GM12878 (cell line): ENCODE results near the gene STRADB. TPM values are rescaled to one million over a fixed set of nuclear protein-coding genes. Genes with fewer than 3 reads are reported as not detected.

Experiments used
- ATAC-seq: fragments of 200-7000 bp; cut with Tn5 transposase; 3 replicates; pipeline ENCODE4 v1.9.1; 2020; ENCODE audit warnings: mild to moderate bottlenecking, moderate library complexity
- BruUV-seq: library from RNA; stranded (reverse); fragments of 400-500 nt; replicated peaks from 2 replicates; lab custom pipeline; 2021; lab: Mats Ljungman, UMichigan
- CTCF ChIA-PET: fragments of 300-600 bp; sonication (Branson Sonifier 250); formaldehyde crosslinking; extraction: SDS; loops from one replicate; lab custom pipeline; 2021; ENCODE audit warnings: inconsistent platforms; lab: Yijun Ruan, JAX
- POLR2A ChIA-PET: fragments of 350-600 bp; formaldehyde crosslinking; extraction: SDS; loops from one replicate; lab custom pipeline; 2021; ENCODE audit warnings: inconsistent platforms; lab: Charles Lee
- RAD21 ChIA-PET: fragments of 300-600 bp; sonication (Branson Sonifier 250); formaldehyde crosslinking; loops from one replicate; lab custom pipeline; 2023; ENCODE audit warnings: antibody characterized with exemption; ENCODE audit not compliant: unreplicated experiment; lab: Charles Lee
- SMC1A ChIA-PET: fragments of 300-600 bp; sonication (Branson Sonifier 250); formaldehyde crosslinking; loops from one replicate; lab custom pipeline; 2023; ENCODE audit not compliant: unreplicated experiment, uncharacterized antibody; lab: Charles Lee
- DNase-seq: peaks from one replicate; pipeline ENCODE4 v3.0.0-alpha.2; 2011; ENCODE audit warnings: low read depth, low spot score
- FAIRE-seq: peaks from 3 replicates; lab custom pipeline; 2011; peaks lifted over from hg19 to GRCh38; lab: Jason Lieb, UNC
- H2AFZ ChIP-seq: 2 replicates; pipeline ENCODE4 v1.6.0; 2011; ENCODE audit warnings: low read depth, low read length, control low read depth; ENCODE audit not compliant: control insufficient read depth
- H3K27ac ChIP-seq: 2 replicates; pipeline ENCODE4 v1.5.1; 2011; ENCODE audit warnings: control low read depth; ENCODE audit not compliant: control insufficient read depth, insufficient read depth
- H3K27me3 ChIP-seq, 2 experiments: replicated peaks in 1 of 2; 2 replicates each; pipeline versions ENCODE4 v1.6.0 to v1.6.1; 2011; ENCODE audit warnings: low read length in 1 of 2; ENCODE audit not compliant: control insufficient read depth in 2 of 2, insufficient read depth in 2 of 2
- H3K36me3 ChIP-seq, 2 experiments: 2 replicates each; pipeline ENCODE4 v1.5.1; 2011; ENCODE audit warnings: low read length in 1 of 2; ENCODE audit not compliant: control insufficient read depth in 2 of 2, insufficient read depth in 2 of 2
- H3K4me1 ChIP-seq: 2 replicates; pipeline ENCODE4 v1.6.1; 2011; ENCODE audit warnings: mild to moderate bottlenecking, low read length, moderate library complexity, mixed read lengths; ENCODE audit not compliant: control insufficient read depth, insufficient read depth
- H3K4me2 ChIP-seq: 2 replicates; pipeline ENCODE4 v1.6.0; 2011; ENCODE audit warnings: control low read depth; ENCODE audit not compliant: control insufficient read depth, insufficient read depth
- H3K4me3 ChIP-seq: fragments of 200-600 bp; sonication (generic); 2 replicates; pipeline ENCODE4 v1.5.1; 2016
- H3K79me2 ChIP-seq: 2 replicates; pipeline ENCODE4 v1.6.0; 2011; ENCODE audit warnings: low read length; ENCODE audit not compliant: control insufficient read depth, insufficient read depth
- H3K9ac ChIP-seq: 2 replicates; pipeline ENCODE4 v1.8.0; 2011; ENCODE audit warnings: low read length, control low read depth, mixed read lengths; ENCODE audit not compliant: control insufficient read depth, insufficient read depth
- H3K9me3 ChIP-seq: replicated peaks from 3 replicates; pipeline ENCODE4 v1.5.1; 2011; ENCODE audit warnings: mild to moderate bottlenecking, low read length; ENCODE audit not compliant: control insufficient read depth, insufficient read depth
- H4K20me1 ChIP-seq: 2 replicates; pipeline ENCODE4 v1.6.0; 2011; ENCODE audit not compliant: control insufficient read depth, insufficient read depth
- EED ChIP-seq: sonication (generic); IDR thresholded peaks from 2 replicates; pipeline ENCODE4 v1.6.1; 2016; ENCODE audit warnings: antibody characterized with exemption, low read depth
- EZH2 ChIP-seq: IDR thresholded peaks from 2 replicates; pipeline ENCODE4 v1.6.1; 2012; ENCODE audit warnings: low read depth, mild to moderate bottlenecking, control low read depth, inconsistent platforms, low read length, borderline replicate concordance; ENCODE audit not compliant: control insufficient read depth
- IRF5 ChIP-seq: fragments of 450-650 bp; IDR thresholded peaks from 2 replicates; pipeline ENCODE4 v1.6.1; 2017; ENCODE audit warnings: borderline replicate concordance
- KAT2A ChIP-seq: conservative IDR thresholded peaks from 2 replicates; pipeline ENCODE4 v1.6.1; 2011; ENCODE audit warnings: low read depth, low read length; ENCODE audit not compliant: control insufficient read depth
- MYC ChIP-seq: IDR thresholded peaks from 2 replicates; pipeline ENCODE4 v1.6.1; 2011; ENCODE audit warnings: mild to moderate bottlenecking, low read length, moderate library complexity, inconsistent platforms; ENCODE audit not compliant: insufficient read depth, insufficient replicate concordance, insufficient read length, severe bottlenecking
- SREBF2 ChIP-seq: IDR thresholded peaks from 2 replicates; pipeline ENCODE4 v1.6.1; 2012; ENCODE audit warnings: mild to moderate bottlenecking, low read length
- TCF3 ChIP-seq: IDR thresholded peaks from 2 replicates; pipeline ENCODE4 v1.6.1; 2012; ENCODE audit warnings: low read depth, mild to moderate bottlenecking, low read length, borderline replicate concordance; ENCODE audit not compliant: insufficient read depth
- WGBS: methylation state at CpG from one replicate; pipeline ENCODE4 v1.1.6; 2016; ENCODE audit warnings: low lambda C conversion rate; ENCODE audit not compliant: insufficient replicate concordance, insufficient coverage; ENCODE audit errors: missing lambda C conversion rate; 5-methylcytosine and 5-hydroxymethylcytosine counted together
- in situ Hi-C: fragments of 300-500 bp; cut with MboI; formaldehyde crosslinking; loops from 9 replicates; pipeline ENCODE4 v1.14.3; 2018; ENCODE audit warnings: mixed read lengths
- intact Hi-C: fragments of 100-400 bp; cut with micrococcal nuclease; formaldehyde crosslinking; loops from one replicate; pipeline ENCODE4 v1.14.2; 2022; ENCODE audit not compliant: unreplicated experiment
- polyA plus RNA-seq, 11 experiments: library from polyadenylated mRNA; depleted of rRNA in 4 of 11; unstranded in 6 of 11; stranded (reverse) in 5 of 11; fragments of >200 nt; fragmentation: Nextera tagmentation in 4 of 11; fragmentation: Illumina TruSeq in 1 of 11; extraction: Ambion mirVana in 4 of 11; extraction: Trizol in 1 of 11; gene quantifications; 1 replicate in 1 of 11; 2 replicates in 10 of 11; pipeline versions ENCODE4 v1.2.1 to v1.2.3, GENCODE V29; 2011 to 2016; ENCODE audit warnings: inconsistent platforms in 2 of 11, missing spikeins in 2 of 11, low read depth in 1 of 11
- total RNA-seq, 4 experiments: library from RNA; depleted of rRNA in 3 of 4; stranded (reverse); fragments of >200 nt in 3 of 4; fragmentation: Illumina TruSeq in 1 of 4; extraction: Trizol in 1 of 4; gene quantifications; 2 replicates each; pipeline versions ENCODE4 v1.2.1 to v1.2.3, GENCODE V29; 2013 to 2021
- TF ChIP-seq, protein P1 (sequence below): IDR thresholded peaks from 2 replicates; pipeline ENCODE4 v1.6.1; 2011; ENCODE audit warnings: low read depth, low read length, improper control_type of control experiment, borderline replicate concordance
- TF ChIP-seq, protein P2 (sequence below): fragments of 450-650 bp; IDR thresholded peaks from 2 replicates; pipeline ENCODE4 v1.6.1; 2017; ENCODE audit warnings: antibody characterized with exemption, mild to moderate bottlenecking, moderate library complexity

The STRADB gene
- total and polyA plus RNA-seq, 10 of the 15 experiments (the other 5 are each of a cell fraction or from before 2014, with no cell fraction given) = 7.6 to 58.3 (median 32.2) TPM

GRCh38 chr2:201490291-201490690 is 38.8 kb downstream of the STRADB start:
- 56% methylated on average over 4 of the region's 4 CpGs for WGBS
- in situ Hi-C loops = no loop called here
- H3K79me2 ChIP-seq = no peaks in the 10 kb centered on the region
- no peaks in the 10 kb centered on the region for H3K36me3 ChIP-seq
- no peak overlapping the region for H3K27ac ChIP-seq
- BruUV-seq = no TSS peak
- H2AFZ ChIP-seq = no peak overlapping the region
- ChIA-PET RAD21 (no interaction called here), CTCF (no interaction called here), POLR2A (no interaction called here), SMC1A (no interaction called here)
- H3K27me3 ChIP-seq = no peaks in the 10 kb centered on the region; a peak in 1 of 4 replicates
- FAIRE-seq (no peak), ATAC-seq (no peak), DNase-seq (no peak)
- H3K4me1 ChIP-seq = no peaks in the 10 kb centered on the region
- H3K9me3 ChIP-seq = no peaks in the 10 kb centered on the region
- no peaks in the 10 kb centered on the region for H4K20me1 ChIP-seq
- no peak overlapping the region for H3K9ac ChIP-seq
- no peak overlapping the region for H3K4me2 ChIP-seq
- intact Hi-C loops = no loop called here
- TF ChIP-seq IRF5 (no peak), TCF3 (no peak)
- TF ChIP-seq, protein P1, sequence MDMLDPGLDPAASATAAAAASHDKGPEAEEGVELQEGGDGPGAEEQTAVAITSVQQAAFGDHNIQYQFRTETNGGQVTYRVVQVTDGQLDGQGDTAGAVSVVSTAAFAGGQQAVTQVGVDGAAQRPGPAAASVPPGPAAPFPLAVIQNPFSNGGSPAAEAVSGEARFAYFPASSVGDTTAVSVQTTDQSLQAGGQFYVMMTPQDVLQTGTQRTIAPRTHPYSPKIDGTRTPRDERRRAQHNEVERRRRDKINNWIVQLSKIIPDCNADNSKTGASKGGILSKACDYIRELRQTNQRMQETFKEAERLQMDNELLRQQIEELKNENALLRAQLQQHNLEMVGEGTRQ = no peak
- H3K4me3 ChIP-seq = no peak overlapping the region

GRCh38 chr2:201496785-201497184 is 45.2 kb downstream of the STRADB start:
- ATAC-seq (no peak), FAIRE-seq (no peak)
- BruUV-seq = no TSS peak
- TF ChIP-seq EED (no peak), EZH2 (no peak), SREBF2 (no peak), MYC (no peak), KAT2A (no peak)
- TF ChIP-seq, protein P2, sequence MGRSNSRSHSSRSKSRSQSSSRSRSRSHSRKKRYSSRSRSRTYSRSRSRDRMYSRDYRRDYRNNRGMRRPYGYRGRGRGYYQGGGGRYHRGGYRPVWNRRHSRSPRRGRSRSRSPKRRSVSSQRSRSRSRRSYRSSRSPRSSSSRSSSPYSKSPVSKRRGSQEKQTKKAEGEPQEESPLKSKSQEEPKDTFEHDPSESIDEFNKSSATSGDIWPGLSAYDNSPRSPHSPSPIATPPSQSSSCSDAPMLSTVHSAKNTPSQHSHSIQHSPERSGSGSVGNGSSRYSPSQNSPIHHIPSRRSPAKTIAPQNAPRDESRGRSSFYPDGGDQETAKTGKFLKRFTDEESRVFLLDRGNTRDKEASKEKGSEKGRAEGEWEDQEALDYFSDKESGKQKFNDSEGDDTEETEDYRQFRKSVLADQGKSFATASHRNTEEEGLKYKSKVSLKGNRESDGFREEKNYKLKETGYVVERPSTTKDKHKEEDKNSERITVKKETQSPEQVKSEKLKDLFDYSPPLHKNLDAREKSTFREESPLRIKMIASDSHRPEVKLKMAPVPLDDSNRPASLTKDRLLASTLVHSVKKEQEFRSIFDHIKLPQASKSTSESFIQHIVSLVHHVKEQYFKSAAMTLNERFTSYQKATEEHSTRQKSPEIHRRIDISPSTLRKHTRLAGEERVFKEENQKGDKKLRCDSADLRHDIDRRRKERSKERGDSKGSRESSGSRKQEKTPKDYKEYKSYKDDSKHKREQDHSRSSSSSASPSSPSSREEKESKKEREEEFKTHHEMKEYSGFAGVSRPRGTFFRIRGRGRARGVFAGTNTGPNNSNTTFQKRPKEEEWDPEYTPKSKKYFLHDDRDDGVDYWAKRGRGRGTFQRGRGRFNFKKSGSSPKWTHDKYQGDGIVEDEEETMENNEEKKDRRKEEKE = no peak

More at GRCh38 chr2:201496785-201497184, 45.2 kb downstream of the STRADB start:
- ChIA-PET RAD21 (no interaction called here), SMC1A (interaction anchor here (1.3 kb wide), 1 partner anchor 9 kb away, joined by 4 read pairs; no protein-coding TSS in a partner anchor), POLR2A (no interaction called here), CTCF (no interaction called here)
- Histone ChIP-seq H3K9ac (no peak overlapping the region), H4K20me1 (no peaks in the 10 kb centered on the region), H3K4me1 (no peaks in the 10 kb centered on the region), H3K4me2 (no peak overlapping the region), H2AFZ (no peak overlapping the region), H3K4me3 (no peak overlapping the region), H3K79me2 (no peaks in the 10 kb centered on the region), H3K27ac (no peak overlapping the region), H3K36me3 (no peaks in the 10 kb centered on the region), H3K27me3 (no peaks in the 10 kb centered on the region; a peak in 1 of 4 replicates), H3K9me3 (no peaks in the 10 kb centered on the region)
- in situ Hi-C loops (no loop called here), intact Hi-C loops (no loop called here)
- 0% methylated on average over 1 of the region's 1 CpG for WGBS
- no peak for DNase-seq
